IPS-18c (cell line): ENCODE data around the gene CPLX4.

ENCODE experiments used
- H3K4me3 ChIP-seq: 2 replicates; pipeline ENCODE4 v1.7.0; 2013; ENCODE audit warnings: low read depth, mild to moderate bottlenecking, low read length, moderate library complexity; ENCODE audit not compliant: insufficient read depth
- H3K9me3 ChIP-seq: one replicate; pipeline ENCODE4 v1.6.1; 2013; ENCODE audit warnings: mild to moderate bottlenecking, low read length, moderate library complexity; ENCODE audit not compliant: control insufficient read depth, insufficient read depth

Gene CPLX4

DNA sequence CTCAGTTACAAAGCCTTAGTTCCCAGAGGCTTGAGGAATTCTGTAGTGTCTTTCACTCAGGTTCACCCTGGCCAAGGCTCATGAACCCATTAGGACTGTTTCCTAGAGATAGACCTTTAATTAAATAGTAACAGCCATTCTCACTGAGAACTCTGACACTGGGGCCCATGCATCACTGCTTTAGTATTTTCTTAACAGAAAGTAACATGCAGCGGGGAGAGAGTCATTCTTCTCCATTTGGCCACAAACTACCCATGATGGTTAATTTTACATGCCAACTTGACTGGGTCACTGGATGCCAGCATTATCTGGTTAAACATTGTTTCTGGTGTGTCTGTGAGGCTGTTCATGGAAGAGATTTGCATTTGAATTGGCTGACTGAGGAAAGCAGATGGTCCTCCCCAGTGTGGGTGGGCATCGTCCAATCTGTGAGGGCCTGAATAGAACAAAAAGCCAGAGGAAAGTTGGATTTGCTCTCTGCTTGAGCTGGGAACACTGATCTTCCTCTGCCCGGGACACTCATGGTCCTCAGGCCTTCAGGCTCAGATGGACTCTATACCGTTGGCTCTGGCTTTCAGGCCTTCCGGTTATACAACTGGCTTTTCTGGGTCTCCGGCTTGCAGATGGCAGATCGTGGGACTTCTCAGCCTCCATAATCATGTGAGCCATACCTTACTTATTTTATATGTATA lies 5.6 kb upstream of the CPLX4 start:
- Histone ChIP-seq H3K9me3 (no peaks in the 10 kb centered on the region), H3K4me3 (no peak overlapping the region)

DNA sequence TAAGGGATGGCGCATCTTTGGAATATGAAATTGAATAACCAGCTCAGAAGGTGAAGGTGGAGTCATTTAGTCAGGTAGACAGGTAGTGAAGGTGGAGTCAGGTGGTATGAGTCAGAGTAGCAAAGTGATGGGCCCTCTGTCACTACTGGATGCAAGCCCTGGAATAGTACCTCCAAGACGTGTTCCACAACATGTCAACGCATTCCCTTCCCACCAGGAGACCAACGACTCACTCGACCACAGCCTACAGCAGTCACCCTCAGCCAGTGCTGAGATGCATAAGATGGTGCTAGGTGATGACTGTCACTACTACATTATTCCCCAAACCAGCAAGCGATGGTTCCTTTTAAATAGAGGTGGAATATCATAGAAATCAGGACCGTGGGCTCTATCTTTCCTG lies 6.8 kb downstream of the CPLX4 start:
- Histone ChIP-seq H3K9me3 (no peaks in the 10 kb centered on the region), H3K4me3 (no peak overlapping the region)

DNA sequence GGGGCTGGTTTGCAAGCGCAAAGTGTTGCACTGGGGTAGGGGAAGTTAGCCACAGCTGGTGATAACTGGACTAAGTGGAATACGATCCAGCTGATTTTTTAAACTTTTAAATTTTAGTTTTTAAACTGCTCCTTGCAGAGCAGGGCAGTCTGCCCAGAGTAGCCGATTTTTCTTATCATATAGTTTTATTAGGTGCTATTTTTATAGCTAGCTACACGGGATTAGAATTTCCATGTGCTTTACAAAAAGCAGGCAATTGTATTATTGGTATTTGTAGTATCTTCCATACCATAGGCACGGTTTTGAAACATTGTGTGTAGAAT lies 9.6 kb downstream of the CPLX4 start:
- no peaks in the 10 kb centered on the region for H3K9me3 ChIP-seq
- H3K4me3 ChIP-seq, result peak overlapping the region; percentile 29; the same call in 1 of the 2 replicates

DNA sequence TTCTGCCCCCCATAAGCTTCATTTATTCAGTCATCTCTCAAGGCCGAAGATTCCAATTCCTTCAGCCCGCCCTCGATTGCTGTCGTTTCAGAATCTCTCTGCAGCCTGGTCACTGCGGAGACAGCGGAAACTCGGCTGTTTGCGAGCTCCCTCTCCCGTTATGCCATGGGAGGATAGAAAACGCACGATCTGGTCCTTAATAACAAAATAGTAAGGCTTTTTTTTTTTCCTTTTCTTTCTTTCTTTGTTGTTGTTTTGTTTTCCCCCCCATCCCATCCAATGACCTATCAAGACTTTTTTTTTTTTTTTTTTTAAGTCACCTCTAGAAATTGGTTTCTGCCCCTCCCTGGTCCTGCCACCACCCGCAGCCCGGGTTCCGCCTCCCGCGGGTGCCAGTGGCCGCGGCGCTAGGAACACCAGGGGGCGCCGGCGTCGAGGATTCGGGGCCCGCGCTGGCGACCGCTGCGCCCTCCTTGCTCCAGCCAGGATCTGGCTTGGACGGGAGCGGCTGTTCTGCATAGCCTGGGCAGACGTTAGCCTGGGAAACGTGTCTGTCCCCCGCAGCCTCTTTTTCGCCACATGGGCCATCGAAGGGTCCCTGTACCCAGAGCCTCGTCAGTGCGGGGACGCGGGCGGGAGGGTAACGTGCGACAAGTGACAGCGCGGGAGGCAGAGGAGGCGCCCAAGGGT lies 10.1 kb downstream of the CPLX4 start:
- H3K4me3 ChIP-seq, result peak overlapping the region; percentile 29; the same call in 1 of the 2 replicates
- no peaks in the 10 kb centered on the region for H3K9me3 ChIP-seq

DNA sequence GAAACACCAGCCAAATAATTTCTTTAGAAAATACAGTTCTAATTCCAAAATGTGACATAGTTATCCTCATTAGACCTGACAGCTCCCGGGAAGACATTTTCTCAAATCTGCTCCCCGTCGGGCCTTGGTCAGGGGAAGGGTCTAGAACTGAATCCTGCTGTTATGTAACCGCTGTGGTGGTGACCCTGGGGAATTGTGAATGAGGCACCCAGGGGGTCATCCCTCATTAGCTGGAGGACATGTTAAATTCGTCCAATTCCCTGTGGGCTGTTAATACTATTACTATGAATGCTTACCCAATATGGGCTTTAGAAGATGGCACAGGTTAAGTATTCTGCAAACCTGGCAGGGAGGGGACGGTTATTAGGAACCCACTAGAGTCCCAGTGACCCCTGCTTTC lies 11.8 kb downstream of the CPLX4 start:
- Histone ChIP-seq H3K4me3 (no peak overlapping the region), H3K9me3 (no peaks in the 10 kb centered on the region)

DNA sequence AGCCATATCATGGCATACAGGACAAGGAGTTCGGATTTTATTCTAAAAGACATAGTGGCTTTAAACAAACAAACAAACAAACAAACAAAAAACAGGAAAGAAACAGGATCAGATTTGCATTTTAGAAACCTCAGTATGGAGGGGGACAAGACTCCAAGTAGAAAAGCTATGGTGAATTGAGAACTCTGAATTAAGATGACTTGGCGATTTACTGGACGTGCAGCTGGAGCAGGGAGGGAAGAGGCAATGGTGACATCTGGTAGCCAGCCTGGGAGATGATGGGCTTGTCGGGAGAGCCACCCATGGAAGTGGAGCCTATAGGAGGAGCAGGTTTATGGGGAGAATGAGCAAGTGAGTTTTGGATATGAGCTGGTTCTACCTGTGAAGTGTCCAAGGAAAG lies 13.2 kb downstream of the CPLX4 start:
- Histone ChIP-seq H3K9me3 (no peaks in the 10 kb centered on the region), H3K4me3 (no peak overlapping the region)

DNA sequence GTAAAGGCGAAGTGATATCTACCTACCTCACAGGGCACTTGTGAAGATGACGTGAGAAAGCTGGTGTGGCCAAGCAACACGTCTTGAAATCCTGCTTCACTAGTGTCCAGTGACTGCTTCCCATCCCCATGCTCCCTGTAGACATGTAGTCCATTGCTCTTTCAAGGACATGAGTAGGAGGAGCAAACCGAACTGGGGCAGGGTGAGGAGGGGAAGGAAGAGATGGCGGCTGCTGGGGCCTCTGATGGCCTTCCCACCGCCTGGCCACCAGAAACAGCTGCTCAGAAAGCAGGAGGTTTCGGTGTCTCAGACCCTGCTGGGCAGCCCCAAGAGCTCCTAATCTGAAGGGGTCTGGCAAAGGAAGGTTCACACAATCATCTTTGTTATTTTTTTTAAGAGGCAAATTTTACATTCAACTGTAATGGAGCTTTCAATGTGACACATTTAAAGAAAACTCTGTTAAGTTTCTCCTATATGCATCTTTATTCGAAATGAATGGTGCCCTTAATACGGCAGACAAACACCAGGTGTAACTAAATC lies 14.7 kb downstream of the CPLX4 start:
- H3K9me3 ChIP-seq, result no peaks in the 10 kb centered on the region
- H3K4me3 ChIP-seq, result no peak overlapping the region

DNA sequence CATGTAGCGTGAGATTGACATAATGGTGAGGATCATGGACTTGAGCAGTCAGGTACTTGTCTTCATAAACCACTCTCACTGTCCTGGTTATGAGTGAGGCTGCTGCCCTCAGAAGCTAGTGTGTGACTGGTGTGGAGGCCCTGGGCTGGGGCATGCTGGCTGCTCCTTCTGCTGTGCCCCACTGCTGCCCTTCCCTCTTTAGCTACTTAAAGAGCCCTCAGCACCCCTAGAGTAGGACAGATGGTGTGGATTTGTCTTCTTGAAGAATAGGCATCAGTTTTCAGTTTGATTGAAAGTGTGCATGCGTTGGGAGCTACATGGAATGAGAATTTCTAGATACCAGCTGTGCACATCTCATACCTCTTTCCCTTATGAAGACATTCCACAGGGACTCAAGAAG lies 15.4 kb downstream of the CPLX4 start:
- H3K9me3 ChIP-seq, result no peaks in the 10 kb centered on the region
- H3K4me3 ChIP-seq, result no peak overlapping the region

DNA sequence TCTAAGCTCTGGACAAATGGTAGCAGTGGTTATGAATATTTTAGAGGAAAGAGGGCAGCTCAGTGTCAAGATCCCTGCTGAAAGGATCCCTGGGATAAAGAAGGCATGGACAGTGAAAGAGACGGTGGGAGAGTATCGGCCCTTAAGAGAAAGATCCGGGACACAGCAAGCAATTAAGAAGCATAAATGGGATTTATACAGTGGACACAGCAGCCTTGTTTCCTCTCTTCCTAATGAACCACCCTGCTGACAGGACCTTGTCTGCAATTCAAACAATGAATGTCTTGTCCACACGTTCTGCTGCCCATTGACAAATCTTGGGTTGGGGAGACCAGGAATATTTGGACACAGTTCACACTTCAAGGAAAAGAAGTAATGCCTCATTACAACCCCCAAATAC lies 16.5 kb downstream of the CPLX4 start:
- Histone ChIP-seq H3K9me3 (no peaks in the 10 kb centered on the region), H3K4me3 (no peak overlapping the region)

DNA sequence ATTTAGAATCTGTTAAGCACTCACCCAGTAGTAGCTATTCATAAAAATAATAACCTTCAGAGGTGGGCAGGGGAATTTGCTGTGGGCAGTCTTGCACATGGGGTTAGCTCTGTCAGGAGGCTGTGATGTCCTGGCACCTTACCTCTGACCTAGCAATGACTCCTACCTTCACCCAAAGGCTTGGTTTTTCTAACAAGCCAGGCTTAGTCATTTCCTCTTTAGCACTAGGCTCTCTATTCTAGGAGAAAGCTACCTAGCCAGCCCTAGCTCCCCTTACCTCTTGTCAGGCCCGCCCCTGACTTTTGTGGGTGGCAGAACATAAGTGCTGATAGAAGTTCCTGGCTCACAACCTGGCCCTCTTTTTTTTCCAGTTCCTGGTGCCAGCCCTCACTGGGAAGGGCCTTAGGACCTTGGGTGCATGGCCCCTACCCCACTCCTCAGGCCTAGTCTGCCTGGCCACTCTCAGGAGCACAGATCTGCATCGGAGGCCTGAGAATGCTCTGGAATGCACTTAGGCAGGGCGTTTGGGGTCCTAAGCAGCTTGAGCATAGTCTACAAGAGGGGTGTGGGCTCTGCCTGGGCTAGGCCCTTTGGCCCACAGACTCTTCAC lies 17.7 kb downstream of the CPLX4 start:
- H3K4me3 ChIP-seq, result no peak overlapping the region
- H3K9me3 ChIP-seq, result no peaks in the 10 kb centered on the region

DNA sequence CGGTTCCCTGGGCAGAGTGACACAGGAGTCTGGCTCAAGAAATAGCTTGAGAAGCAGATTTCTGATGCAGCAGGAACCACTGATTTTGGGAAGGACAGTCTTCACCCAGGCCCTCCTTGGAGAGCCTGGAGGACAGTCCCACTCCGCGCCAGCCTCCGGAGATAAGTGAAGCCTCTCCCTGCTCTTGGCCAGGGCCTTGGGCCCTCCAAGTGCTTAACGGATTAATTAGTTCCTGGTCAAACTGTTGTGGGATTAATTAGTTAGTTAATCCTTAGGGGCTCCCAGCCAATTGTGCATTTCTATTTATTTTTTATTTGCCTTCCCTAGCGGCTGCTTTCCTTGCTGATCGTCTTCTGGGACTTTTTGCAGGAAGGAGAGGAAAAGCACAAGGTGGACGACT lies 19.6 kb downstream of the CPLX4 start:
- no peak overlapping the region for H3K4me3 ChIP-seq

DNA sequence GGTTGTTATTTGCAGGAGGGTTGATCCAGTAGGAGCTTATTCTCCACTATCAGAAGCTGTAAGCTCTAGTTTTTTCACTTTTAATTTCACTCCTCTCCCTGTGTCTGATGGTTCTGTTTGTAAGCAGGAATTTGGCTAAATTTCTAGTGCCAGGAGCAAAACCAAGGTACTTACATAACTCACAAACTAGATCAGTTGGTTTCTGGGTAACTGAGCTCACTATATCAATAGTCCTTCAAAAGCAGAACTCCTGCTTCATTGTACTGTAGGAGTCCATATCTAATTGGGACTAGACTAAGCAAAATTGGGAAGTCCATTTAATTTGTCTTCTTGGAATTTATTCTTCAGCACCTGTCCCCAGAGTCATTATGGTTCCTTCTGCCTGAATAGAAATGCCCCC lies 25.1 kb downstream of the CPLX4 start:
- no peak overlapping the region for H3K4me3 ChIP-seq

More for the DNA sequence above, 19.6 kb downstream of the CPLX4 start:
- H3K9me3 ChIP-seq, result no peaks in the 10 kb centered on the region

DNA sequence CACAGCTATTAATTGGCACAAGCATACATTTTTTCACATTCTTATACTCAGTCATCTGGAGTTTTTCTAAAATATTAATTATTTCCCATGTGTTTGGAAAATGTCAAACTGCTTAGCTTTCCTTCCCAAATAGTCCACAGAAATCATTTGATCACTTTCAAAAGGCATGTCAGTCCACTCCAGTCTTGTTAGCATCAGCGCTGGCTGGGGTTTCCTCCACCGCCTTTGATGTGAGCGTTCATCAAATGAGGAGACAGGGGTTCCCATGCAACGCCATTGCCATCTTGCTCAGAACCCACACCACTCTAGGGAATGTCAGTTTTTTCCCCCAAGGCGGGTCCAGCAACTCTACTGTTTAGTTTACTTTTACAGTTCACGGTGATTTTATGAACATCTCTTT lies 32.1 kb downstream of the CPLX4 start:
- no peaks in the 10 kb centered on the region for H3K9me3 ChIP-seq
- H3K4me3 ChIP-seq, result no peak overlapping the region

More for the DNA sequence above, 25.1 kb downstream of the CPLX4 start:
- H3K9me3 ChIP-seq, result no peaks in the 10 kb centered on the region

DNA sequence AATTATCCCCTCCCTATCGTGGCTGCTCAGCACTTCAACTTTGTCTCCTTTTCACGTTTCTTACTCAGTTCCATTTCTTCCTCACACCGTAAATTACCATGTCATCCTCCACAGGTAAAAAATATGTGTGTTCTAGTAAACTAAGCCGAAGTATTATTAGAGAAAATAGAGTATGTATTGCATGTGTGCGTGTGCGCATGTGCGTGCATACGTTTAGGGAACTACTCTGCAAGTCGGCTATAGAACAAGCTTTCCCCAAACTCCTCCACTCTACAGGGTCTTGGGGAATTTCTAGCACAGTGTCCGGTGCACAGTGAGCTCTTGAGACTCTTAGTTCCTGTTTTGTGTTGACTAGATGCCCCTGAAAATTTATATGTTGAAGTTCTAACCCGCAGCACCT lies 36.1 kb downstream of the CPLX4 start:
- Histone ChIP-seq H3K4me3 (no peak overlapping the region), H3K9me3 (no peaks in the 10 kb centered on the region)

DNA sequence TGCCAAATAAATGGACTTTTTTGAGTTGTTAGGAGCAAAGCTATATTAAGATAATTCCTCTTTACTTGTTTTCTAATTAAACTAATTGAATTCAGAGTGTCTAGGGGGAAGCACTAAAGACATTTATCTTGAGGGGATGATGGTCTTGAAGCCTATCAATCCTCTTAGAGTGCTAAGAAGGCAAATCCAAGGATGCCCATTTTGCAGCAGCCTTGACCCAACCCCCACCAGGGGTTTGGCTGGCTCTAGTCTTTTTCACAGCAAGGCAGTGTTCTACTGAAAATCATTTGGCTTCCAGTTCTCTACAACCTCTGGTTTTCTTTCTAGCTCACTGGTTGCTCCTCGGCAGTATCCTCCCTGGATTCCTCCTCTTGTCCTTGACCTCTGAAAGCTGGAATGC lies 38.7 kb downstream of the CPLX4 start:
- Histone ChIP-seq H3K4me3 (no peak overlapping the region), H3K9me3 (no peaks in the 10 kb centered on the region)

DNA sequence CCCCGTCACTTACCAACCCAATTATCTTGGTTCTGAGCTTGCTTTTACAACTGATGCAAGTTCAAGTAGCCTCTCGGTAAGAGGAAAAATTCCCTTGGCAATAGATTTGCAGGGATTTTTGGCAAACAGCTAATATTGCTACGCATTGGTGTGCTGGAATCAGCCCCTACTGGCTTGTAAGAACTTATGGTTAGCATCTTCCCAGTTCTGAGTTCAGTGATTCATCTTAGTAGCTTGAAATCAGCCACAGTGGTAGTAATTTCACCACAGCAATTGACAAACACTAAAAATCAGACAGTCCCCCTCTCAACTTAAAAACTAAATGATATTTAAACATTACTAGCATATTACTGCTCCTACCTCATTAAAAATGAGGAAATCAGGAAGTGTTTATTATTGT lies 39.3 kb downstream of the CPLX4 start:
- H3K4me3 ChIP-seq, result no peak overlapping the region
- H3K9me3 ChIP-seq, result no peaks in the 10 kb centered on the region

DNA sequence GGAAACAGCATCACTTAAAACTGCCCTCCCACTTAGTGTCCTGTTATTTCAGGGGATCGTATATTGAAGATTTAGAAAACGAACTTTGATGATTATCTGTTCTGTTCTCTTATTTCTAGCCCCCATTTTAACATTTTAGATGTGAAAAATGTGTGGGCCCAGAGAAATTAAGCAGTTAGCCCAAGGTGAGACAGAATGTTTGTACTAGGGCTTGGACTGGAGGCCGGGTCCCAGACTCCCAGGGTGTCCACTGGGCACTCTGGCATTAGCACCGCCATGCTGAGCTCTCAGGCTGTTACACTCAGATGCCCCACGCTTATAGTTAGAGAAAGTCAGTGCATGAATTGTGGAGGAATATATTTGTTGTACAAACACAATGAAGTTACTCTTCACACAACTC lies 39.7 kb downstream of the CPLX4 start:
- no peaks in the 10 kb centered on the region for H3K9me3 ChIP-seq
- no peak overlapping the region for H3K4me3 ChIP-seq

DNA sequence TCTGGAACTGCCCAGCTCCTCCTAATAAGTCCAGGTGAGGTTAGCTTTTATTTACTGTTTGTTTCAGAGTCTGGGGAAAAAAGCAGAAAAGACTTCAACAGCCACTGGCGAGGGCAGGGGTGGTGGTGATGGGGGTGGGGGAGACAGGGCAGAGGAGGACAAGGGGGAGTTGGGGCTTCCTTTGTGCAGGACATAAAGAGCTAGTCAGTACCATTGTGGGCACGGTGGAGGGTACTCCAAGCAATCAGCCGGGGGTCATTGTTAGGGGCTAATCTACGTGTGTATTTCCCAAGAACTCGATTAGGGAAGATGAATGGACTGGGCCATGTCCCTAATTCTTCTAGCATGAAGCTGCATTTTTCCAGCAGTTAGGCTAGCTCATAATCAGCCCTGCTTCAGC lies 42.4 kb downstream of the CPLX4 start:
- H3K9me3 ChIP-seq, result no peaks in the 10 kb centered on the region
- no peak overlapping the region for H3K4me3 ChIP-seq
